NT2/D1 (cell line): ENCODE data around the gene DLG3.

Experiments used
- SUZ12 ChIP-seq: IDR thresholded peaks from 2 replicates; pipeline ENCODE4 v1.6.1; 2011; ENCODE audit not compliant: insufficient read length, insufficient read depth; ENCODE audit errors: extremely low read depth
- YY1 ChIP-seq: IDR thresholded peaks from 2 replicates; pipeline ENCODE4 v1.6.1; 2011; ENCODE audit not compliant: insufficient read length, insufficient read depth
- ZNF274 ChIP-seq: IDR thresholded peaks from 2 replicates; pipeline ENCODE4 v1.6.1; 2011; ENCODE audit warnings: mild to moderate bottlenecking, low read depth, low read length

DNA sequence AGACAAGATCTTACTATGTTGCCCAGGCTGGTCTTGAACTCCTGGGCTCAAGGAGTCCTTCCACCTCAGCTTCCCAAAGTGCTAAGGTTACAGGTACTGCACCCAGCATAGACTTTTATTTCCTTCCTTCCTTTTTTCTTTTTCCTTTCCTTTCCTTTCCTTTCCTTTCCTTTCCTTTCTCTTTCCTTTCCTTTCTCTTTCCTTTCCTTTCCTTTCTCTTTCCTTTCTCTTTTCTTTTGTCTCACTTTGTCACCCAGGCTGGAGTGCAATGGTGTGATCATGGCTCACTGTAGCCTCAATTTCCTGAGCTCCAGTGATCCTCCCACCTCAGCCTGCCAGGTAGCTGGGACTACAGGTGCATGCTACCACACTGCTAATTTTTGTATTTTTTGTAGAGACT is 19.4 kb downstream of the DLG3 start:
- no peak for TF ChIP-seq ZNF274
- no peak for TF ChIP-seq YY1
- TF ChIP-seq SUZ12, result no peak
